LNCAP (cell line): ENCODE measurements around the gene PLD1.

Source experiments
- CTCF ChIP-seq: fragments of 450-650 bp; IDR thresholded peaks from 2 replicates; pipeline ENCODE4 v1.5.1; 2017; ENCODE audit warnings: mild to moderate bottlenecking

PLD1 gene

GRCh38 chr3:171786997-171787396 is 23.3 kb downstream of the PLD1 start:
- TF ChIP-seq CTCF = no peak

- TF ChIP-seq CTCF = no peak
These were observed 25.3 kb downstream of the PLD1 start for GRCh38 chr3:171784937-171785336.

GRCh38 chr3:171784387-171784786 is 25.9 kb downstream of the PLD1 start:
- no peak for TF ChIP-seq CTCF

GRCh38 chr3:171783626-171784025 is 26.7 kb downstream of the PLD1 start:
- no peak for TF ChIP-seq CTCF

GRCh38 chr3:171783086-171783485 is 27.2 kb downstream of the PLD1 start:
- no peak for TF ChIP-seq CTCF

- no peak for TF ChIP-seq CTCF
These were observed 27.7 kb downstream of the PLD1 start for GRCh38 chr3:171782617-171783016.

GRCh38 chr3:171781711-171782127 is 28.6 kb downstream of the PLD1 start:
- TF ChIP-seq CTCF = no peak

GRCh38 chr3:171778493-171778892 is 31.8 kb downstream of the PLD1 start:
- no peak for TF ChIP-seq CTCF
